ENCODE measurements around the gene NCKAP5. TPM values are rescaled to one million over a fixed set of nuclear protein-coding genes. Genes with fewer than 3 reads are reported as not detected.

The NCKAP5 gene
- total RNA-seq, 2 donors from 2014 or later = 0.78 to 2.6 TPM

DNA sequence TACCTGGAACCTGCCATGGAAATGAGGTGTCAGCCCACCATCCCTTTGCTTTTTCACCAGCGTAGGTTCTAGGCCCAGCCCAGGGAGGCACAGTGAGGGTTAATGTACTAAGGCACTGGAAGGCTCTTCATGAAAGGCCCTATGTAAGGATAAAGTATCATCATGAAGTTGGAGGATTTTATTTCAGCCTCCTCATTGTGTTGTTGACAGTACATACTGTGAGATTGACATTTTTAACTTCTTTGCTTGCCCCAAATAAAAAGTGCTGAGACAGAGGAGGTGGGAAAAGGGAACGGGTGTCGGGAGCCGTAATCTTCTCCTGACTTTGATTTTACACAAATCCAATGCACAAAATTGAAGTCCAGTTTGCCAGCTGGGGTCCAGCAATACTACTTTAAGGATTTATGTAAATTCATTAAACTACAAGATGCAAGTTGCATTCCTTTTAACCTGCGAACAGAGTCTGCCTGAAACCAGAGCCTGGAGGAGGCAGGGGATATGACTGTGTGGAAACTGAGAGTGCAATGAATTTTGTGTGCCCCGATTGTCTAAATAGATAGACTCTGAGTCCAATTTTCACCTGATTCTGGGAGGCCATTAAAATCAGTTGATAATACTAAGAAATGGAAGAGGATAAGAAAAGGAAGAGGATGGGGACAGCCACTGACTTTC lies 5.4 kb upstream of the NCKAP5 start:
- DNase-seq = no peak
- TF ChIP-seq, protein P1, sequence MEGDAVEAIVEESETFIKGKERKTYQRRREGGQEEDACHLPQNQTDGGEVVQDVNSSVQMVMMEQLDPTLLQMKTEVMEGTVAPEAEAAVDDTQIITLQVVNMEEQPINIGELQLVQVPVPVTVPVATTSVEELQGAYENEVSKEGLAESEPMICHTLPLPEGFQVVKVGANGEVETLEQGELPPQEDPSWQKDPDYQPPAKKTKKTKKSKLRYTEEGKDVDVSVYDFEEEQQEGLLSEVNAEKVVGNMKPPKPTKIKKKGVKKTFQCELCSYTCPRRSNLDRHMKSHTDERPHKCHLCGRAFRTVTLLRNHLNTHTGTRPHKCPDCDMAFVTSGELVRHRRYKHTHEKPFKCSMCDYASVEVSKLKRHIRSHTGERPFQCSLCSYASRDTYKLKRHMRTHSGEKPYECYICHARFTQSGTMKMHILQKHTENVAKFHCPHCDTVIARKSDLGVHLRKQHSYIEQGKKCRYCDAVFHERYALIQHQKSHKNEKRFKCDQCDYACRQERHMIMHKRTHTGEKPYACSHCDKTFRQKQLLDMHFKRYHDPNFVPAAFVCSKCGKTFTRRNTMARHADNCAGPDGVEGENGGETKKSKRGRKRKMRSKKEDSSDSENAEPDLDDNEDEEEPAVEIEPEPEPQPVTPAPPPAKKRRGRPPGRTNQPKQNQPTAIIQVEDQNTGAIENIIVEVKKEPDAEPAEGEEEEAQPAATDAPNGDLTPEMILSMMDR (IDR thresholded peaks at IDR 0.05) = no peak
- intact Hi-C loops (cut with DNase I) = no loop called here

DNA sequence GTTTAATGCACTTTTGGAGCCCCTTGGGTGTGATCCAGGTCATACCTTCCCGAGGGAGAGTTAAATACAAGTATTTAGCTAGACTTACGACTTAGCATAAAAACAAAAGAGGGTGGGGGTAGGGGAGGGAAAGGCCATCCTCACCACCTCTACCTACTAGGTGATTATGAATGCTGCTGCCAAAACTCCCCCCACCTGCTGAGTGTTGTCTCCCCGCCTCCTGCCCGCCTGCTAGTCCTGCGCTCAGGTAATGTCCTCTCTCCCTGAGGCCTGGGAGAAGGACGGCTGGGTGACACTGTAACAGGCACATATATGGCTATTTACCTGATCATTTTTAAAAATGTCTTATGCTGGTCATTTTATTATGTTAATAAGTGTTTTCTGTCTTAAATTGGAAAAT lies 3.0 kb upstream of the NCKAP5 start:
- Histone ChIP-seq H3K27ac (no peak overlapping the region), H3K27me3 (no peaks in the 10 kb centered on the region), H3K36me3 (replicated peaks in 1 of 2; ENCODE audit: insufficient read depth in 1 of 2, low read depth in 2 of 2) (no peaks in the 10 kb centered on the region), H3K4me1 (peaks cover 9% of the 10 kb centered on the region), H3K4me3 (no peak overlapping the region), H3K9me3 (no peaks in the 10 kb centered on the region)
- TF ChIP-seq, protein P1 (IDR thresholded peaks at IDR 0.05) = no peak
- TF ChIP-seq POLR2A (IDR thresholded peaks at IDR 0.05) = no peak
- intact Hi-C loops (cut with DNase I) = no loop called here
- ATAC-seq = no peak
- WGBS, 2 donors = 88 to 92% methylated on average over 6 of the region's 6 CpGs
- DNase-seq = no peak

More for the DNA sequence above, 5.4 kb upstream of the NCKAP5 start:
- ATAC-seq = no peak
- WGBS, 2 donors = 80 to 93% methylated on average over 6 of the region's 6 CpGs
- Histone ChIP-seq H3K36me3 (replicated peaks in 1 of 2; ENCODE audit: insufficient read depth in 1 of 2, low read depth in 2 of 2) (no peaks in the 10 kb centered on the region), H3K4me3 (no peak overlapping the region), H3K4me1 (peaks cover under 1% of the 10 kb centered on the region), H3K27ac (no peak overlapping the region), H3K27me3 (no peaks in the 10 kb centered on the region), H3K9me3 (no peaks in the 10 kb centered on the region)

GRCh38 chr2:133570542-133570941 lies 2.3 kb upstream of the NCKAP5 start:
- intact Hi-C loops (cut with DNase I) = no loop called here
- no peak overlapping the region for H3K4me3 ChIP-seq
- no peaks in the 10 kb centered on the region for H3K27me3 ChIP-seq
- no peaks in the 10 kb centered on the region for H3K9me3 ChIP-seq
- H3K36me3 ChIP-seq (replicated peaks in 1 of 2; ENCODE audit: insufficient read depth in 1 of 2, low read depth in 2 of 2) = no peaks in the 10 kb centered on the region
- DNase-seq (no peak), ATAC-seq (no peak)
- no peak overlapping the region for H3K27ac ChIP-seq
- WGBS, 2 donors = 87 to 96% methylated on average over 5 of the region's 5 CpGs
- no peak for TF ChIP-seq POLR2A (IDR thresholded peaks at IDR 0.05)
- TF ChIP-seq, protein P1 (IDR thresholded peaks at IDR 0.05) = no peak
- H3K4me1 ChIP-seq = peaks cover 9% of the 10 kb centered on the region

GRCh38 chr2:133569286-133569830 lies 1.1 kb upstream of the NCKAP5 start:
- Histone ChIP-seq H3K27ac (no peak overlapping the region), H3K36me3 (replicated peaks in 1 of 2; ENCODE audit: insufficient read depth in 1 of 2, low read depth in 2 of 2) (no peaks in the 10 kb centered on the region), H3K27me3 (no peaks in the 10 kb centered on the region), H3K4me3 (no peak overlapping the region), H3K4me1 (peaks cover 9% of the 10 kb centered on the region), H3K9me3 (no peaks in the 10 kb centered on the region)
- 68 to 71% methylated on average over 4 of the region's 4 CpGs for WGBS, 2 donors
- intact Hi-C loops (cut with DNase I) = no loop called here
- DNase-seq (no peak), ATAC-seq (no peak)
- TF ChIP-seq, protein P1 (IDR thresholded peaks at IDR 0.05) = no peak
- no peak for TF ChIP-seq POLR2A (IDR thresholded peaks at IDR 0.05)

- intact Hi-C loops (cut with DNase I) = no loop called here
- TF ChIP-seq POLR2A (IDR thresholded peaks at IDR 0.05) = no peak
- TF ChIP-seq, protein P1 (IDR thresholded peaks at IDR 0.05) = no peak
- Histone ChIP-seq H3K27me3 (no peaks in the 10 kb centered on the region), H3K36me3 (replicated peaks in 1 of 2; ENCODE audit: insufficient read depth in 1 of 2, low read depth in 2 of 2) (no peaks in the 10 kb centered on the region), H3K9me3 (no peaks in the 10 kb centered on the region), H3K27ac (no peak overlapping the region), H3K4me3 (no peak overlapping the region), H3K4me1 (peaks cover 9% of the 10 kb centered on the region)
- WGBS, 2 donors = 32 to 35% methylated on average over 5 of the region's 5 CpGs
- ATAC-seq = no peak
- no peak for DNase-seq
Observed at GRCh38 chr2:133568598-133568997, 335 bp upstream of the NCKAP5 start.
